ENCODE measurements around the gene ASIC4. TPM values are rescaled to one million over a fixed set of nuclear protein-coding genes. Genes with fewer than 3 reads are reported as not detected.

Gene ASIC4
- total and polyA plus RNA-seq, 2 of the 13 experiments (the other 11 are each of a cell fraction or from before 2014, with no cell fraction given): 0.03 TPM; not detected in 1

DNA sequence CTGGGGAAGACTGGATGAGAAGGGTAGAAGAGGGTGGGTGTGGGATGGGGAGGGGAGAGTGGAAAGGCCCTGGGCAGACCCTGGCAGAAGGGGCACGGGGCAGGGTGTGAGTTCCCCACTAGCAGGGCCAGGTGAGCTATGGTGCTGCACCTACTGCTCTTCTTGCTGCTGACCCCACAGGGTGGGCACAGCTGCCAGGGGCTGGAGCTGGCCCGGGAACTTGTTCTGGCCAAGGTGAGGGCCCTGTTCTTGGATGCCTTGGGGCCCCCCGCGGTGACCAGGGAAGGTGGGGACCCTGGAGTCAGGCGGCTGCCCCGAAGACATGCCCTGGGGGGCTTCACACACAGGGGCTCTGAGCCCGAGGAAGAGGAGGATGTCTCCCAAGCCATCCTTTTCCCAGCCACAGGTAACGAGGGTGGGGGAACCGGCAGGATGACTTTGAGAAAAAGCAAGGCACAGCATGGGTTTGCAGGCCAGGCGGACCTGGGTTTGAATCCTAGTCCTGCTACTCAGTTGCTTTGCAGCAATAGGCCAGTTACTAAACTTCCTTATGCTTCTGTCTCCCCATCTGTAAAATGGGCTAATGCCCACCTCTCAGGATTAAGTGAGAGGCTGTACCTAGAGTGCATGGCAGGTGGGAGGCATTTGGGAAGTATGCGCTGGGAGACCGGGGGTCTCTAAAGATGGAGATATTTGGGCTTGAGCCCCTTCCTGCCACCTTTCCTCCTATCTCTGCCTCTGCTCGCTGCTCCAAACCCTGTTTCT, 58.1 kb downstream of the ASIC4 start, which contains the start of gene INHA (continued):
- TF ChIP-seq POGZ (CRISPR knock-in tag; IDR thresholded peaks at IDR 0.05): no peak
- TF ChIP-seq ZNF740 (CRISPR knock-in tag; IDR thresholded peaks at IDR 0.05): no peak
- peak; percentile 72; the same call in 1 of the 2 replicates for TF ChIP-seq ZMYM3 (CRISPR knock-in tag; IDR thresholded peaks at IDR 0.05)
- no peak for TF ChIP-seq ZNF318 (CRISPR knock-in tag; IDR thresholded peaks at IDR 0.05)
- no peak for TF ChIP-seq ZNF24 (IDR thresholded peaks at IDR 0.05)
- 0 out of 2 replicates have a peak, but pooled peaks have one; percentile 60 for TF ChIP-seq CHCHD3 (CRISPR knock-in tag; IDR thresholded peaks at IDR 0.05)
- no peak for TF ChIP-seq IKZF4 (CRISPR knock-in tag; IDR thresholded peaks at IDR 0.05; ENCODE audit: borderline replicate concordance, low read depth, not compliant biosample characterization)
- no peak for TF ChIP-seq ZNF616 (CRISPR knock-in tag; IDR thresholded peaks at IDR 0.05; ENCODE audit: low read depth)
- no peak for TF ChIP-seq DNMT1 (CRISPR knock-in tag; IDR thresholded peaks at IDR 0.05)
- TF ChIP-seq ATF6 (CRISPR knock-in tag; conservative IDR thresholded peaks at IDR 0.05): no peak
- TF ChIP-seq HNRNPK (IDR thresholded peaks at IDR 0.05; ENCODE audit: low read depth, low read length, poor library complexity, severe bottlenecking): peak; percentile 75
- no peak for TF ChIP-seq SRY (CRISPR knock-in tag; IDR thresholded peaks at IDR 0.05)
- no peak for TF ChIP-seq ZBTB10 (CRISPR knock-in tag; IDR thresholded peaks at IDR 0.05; ENCODE audit: borderline replicate concordance)

Measured in HepG2 (cell line).